ENCODE results near the gene HOXD8.

Gene HOXD8

DNA sequence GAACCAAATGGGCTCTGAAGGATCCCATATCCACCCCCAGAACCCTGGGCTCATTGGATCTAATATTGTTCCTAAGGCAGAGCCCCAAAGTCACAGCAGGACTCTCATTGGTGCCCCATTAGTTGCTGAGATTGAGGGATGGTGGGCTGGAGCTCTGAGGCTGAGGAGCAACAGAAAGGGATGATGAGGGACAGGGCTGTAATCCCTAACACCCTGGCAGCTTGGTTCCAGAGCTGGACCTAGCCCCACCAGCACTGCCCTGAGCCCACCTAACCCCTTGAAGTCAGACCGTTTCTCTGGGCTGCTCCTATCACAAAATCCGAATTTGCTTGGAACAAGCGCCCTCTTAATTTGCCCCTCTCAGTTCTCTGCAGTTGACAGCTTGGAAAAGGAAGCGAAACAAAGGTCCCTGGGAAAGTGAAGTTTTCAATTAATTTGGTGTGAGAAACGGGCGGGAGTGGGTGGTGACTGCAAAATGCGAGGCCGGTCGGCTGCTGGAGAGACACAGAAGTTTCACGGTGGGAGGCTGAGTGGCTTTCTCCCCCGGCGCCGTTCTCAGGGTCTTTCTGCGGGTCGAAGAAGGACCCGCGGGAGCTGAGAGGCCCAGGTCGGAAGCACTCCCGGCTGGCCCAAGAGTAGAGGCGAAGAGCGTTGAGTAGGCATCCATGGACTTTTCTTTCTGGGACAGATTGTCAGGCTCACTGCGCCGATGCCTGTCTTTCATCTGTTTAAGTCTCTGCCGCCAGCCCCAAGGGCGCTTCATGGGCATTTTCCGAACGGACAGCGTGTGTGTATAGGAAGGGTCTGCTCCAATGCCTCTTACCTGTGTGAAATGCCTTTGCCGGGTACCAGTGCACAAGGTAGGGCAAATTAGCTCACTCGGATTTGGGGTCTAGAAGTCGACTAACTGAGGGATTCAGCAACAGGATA lies 37.9 kb upstream of the HOXD8 start:
- no peak for DNase-seq (ENCODE audit: low spot score)

GRCh38 chr2:176092270-176093144 lies 37.0 kb upstream of the HOXD8 start, which contains the start of gene HOXD13:
TSS of gene HOXD13 (plus strand) at chr2:176092721. CDS start at chr2:176092891, 170 bp downstream.
- DNase-seq (ENCODE audit: low spot score): no peak

GRCh38 chr2:176093145-176093897 lies 36.2 kb upstream of the HOXD8 start:
- no peak for DNase-seq (ENCODE audit: low spot score)

DNA sequence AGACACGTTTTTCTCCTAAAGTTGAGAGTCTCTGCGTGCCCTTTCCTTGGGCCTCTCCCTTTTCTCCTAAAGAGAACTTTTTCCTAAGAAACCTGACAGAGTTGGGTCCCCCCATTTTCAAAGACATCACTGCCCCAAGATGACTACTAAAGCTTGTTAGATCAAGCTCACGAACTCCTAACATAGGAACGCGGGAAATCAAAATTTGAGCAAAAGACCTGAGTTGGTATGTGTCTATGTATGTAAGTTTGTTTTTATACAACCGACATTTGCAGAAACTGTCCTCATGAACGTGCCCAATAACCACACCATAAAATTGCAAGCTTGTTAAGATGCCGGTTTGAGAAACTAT lies 35.6 kb upstream of the HOXD8 start:
- DNase-seq (ENCODE audit: low spot score): no peak

DNA sequence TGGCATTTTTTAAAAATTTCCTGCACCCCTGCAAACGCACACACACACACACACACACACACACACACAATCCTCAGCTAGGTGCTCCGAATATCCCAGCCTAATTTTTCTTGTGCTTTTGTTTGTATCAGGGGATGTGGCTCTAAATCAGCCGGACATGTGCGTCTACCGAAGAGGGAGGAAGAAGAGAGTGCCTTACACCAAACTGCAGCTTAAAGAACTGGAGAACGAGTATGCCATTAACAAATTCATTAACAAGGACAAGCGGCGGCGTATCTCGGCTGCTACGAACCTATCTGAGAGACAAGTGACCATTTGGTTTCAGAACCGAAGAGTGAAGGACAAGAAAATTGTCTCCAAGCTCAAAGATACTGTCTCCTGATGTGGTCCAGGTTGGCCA lies 35.2 kb upstream of the HOXD8 start:
- DNase-seq (ENCODE audit: low spot score): no peak

DNA sequence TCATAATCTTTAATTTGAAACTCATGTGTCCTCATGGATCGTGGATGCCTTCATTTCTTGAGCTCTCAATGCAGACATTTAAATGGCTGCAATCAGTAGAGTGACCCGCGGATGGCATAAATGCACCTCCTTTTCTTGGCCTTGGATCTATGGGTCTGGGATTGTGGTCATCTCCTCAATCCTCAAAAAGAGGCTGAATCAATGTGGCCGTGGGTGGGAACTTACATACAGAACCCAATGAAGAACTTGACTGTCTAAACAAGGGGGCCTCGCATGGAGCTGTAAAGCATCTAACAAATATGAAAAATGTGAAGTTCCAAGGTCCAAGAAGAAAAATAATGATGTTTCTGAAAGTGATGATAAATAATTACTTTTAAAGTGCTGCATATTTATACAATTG lies 34.1 kb upstream of the HOXD8 start:
- DNase-seq (ENCODE audit: low spot score): no peak

- DNase-seq (ENCODE audit: low spot score): no peak
These were observed 33.1 kb upstream of the HOXD8 start for GRCh38 chr2:176096243-176096985.

- DNase-seq (ENCODE audit: low spot score): peak; percentile 55
These were observed 32.3 kb upstream of the HOXD8 start for GRCh38 chr2:176096986-176097819.

- no peak for DNase-seq (ENCODE audit: low spot score)
These were observed 31.6 kb upstream of the HOXD8 start for GRCh38 chr2:176097820-176098365.

GRCh38 chr2:176098366-176099158 lies 30.9 kb upstream of the HOXD8 start:
- no peak for DNase-seq (ENCODE audit: low spot score)

DNA sequence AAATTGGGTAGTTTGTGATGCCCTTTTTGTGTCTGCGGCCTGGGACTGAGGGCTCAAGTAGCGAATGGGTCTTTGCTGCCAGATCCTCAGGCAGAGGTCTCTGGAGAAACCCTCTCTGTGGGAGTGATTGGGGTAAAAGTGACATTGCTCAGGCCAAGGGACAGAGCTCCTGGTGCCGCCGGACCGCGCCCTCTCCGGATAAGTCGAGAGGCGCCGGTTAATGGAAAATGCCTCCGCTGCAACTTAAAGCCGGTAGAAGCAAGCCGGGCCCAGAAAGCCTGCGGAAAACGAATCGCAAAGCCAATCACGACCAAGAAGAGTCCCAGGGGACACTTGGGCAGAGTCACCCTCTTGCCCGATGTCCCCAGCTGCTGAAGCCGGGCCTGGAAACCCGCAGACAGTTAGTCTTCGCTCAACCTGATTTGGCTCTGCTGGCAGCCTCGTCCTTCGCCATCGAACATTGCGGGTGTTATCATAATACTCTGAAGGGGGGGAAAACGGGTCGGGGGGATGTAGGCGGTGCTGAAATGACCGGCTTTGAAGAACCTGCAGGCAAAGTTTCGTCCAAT lies 30.3 kb upstream of the HOXD8 start:
- no peak for DNase-seq (ENCODE audit: low spot score)

- DNase-seq (ENCODE audit: low spot score): no peak
These were observed 29.6 kb upstream of the HOXD8 start, which contains the start of gene HOXD12 for GRCh38 chr2:176099728-176100546. TSS of gene HOXD12 (plus strand) at chr2:176099795. CDS start at chr2:176099802, 7 bp downstream.

- no peak for DNase-seq (ENCODE audit: low spot score)
These were observed 28.9 kb upstream of the HOXD8 start for GRCh38 chr2:176100547-176101140.

DNA sequence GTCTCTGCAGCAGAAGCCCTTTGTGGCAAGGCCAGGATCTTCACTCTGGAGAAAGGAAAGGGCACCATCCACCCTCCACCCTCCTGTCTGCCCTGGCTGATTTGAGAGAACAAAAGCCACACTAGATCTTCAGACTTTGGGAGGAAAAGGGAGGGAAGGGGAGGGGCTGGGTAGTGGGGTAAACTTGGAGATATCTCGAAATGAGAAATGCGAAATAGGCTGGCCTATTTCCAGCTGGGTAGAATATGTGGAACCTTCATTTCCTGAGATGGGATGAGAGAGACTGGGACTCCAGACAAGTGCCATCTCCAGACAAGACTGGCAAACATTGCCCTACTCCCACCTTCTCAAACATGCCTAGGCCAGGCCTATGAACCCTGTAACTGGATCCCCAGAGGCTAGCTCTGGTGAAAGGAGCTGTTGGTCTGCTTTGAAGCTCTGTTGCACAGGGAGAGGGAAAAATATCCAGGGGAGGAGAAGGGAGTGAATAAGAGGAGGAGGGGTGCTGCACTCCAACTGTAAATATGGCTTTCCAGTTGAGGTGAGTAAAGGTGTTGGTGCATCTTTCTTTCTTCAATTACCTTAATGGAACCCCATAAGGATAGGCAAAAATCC lies 28.2 kb upstream of the HOXD8 start:
- no peak for DNase-seq (ENCODE audit: low spot score)

DNA sequence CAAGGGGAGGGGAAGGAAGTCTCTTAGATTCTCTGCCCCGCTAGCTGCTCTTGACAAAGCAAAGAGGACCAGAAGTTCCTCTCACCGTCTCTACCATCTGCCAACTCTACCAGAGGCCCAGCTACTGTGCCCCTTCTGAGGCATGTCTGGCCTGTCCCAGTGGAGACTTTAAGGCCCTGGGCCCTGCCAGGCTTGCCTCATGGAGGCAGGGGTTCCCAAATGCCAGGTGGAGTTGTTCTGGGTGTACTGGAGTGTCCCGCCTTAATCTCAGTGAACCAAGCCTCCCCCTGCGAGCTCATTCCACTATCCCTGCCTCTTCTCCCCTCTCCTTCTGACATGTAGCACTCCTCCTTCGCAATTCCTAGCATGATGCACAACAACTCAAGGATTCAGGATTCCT lies 27.7 kb upstream of the HOXD8 start:
- DNase-seq (ENCODE audit: low spot score): no peak

- DNase-seq (ENCODE audit: low spot score): no peak
These were observed 27.1 kb upstream of the HOXD8 start for GRCh38 chr2:176102309-176102866.

- DNase-seq (ENCODE audit: low spot score): no peak
These were observed 26.3 kb upstream of the HOXD8 start for GRCh38 chr2:176103194-176103593.

All from activated CD4-positive, alpha-beta T cell treated with anti-CD3 and anti-CD28 coated beads, Interleukin-2, Interleukin-4, amounts not matched to agents 100 ng/mL and 50 ng/mL, durations not matched to agents 16 hours and 8 hours (primary cell).